Suppressor macrophage (primary cell): Measurements from ENCODE around the gene PHLPP2.
A peak's percentile ranks its signal among the peaks of the same experiment; 100 is the strongest.

ENCODE experiments used
- DNase-seq, 4 experiments: peaks; one replicate each; pipeline ENCODE4 v3.0.0-alpha.2; 2020 to 2022
- total RNA-seq, 17 experiments: gene quantifications; one replicate each; lab custom pipeline; 2026; ENCODE audit warnings: mixed read lengths in 6 of 17, inconsistent platforms in 3 of 17; lab: John Stamatoyannopoulos, UW

PHLPP2 gene, protein sequence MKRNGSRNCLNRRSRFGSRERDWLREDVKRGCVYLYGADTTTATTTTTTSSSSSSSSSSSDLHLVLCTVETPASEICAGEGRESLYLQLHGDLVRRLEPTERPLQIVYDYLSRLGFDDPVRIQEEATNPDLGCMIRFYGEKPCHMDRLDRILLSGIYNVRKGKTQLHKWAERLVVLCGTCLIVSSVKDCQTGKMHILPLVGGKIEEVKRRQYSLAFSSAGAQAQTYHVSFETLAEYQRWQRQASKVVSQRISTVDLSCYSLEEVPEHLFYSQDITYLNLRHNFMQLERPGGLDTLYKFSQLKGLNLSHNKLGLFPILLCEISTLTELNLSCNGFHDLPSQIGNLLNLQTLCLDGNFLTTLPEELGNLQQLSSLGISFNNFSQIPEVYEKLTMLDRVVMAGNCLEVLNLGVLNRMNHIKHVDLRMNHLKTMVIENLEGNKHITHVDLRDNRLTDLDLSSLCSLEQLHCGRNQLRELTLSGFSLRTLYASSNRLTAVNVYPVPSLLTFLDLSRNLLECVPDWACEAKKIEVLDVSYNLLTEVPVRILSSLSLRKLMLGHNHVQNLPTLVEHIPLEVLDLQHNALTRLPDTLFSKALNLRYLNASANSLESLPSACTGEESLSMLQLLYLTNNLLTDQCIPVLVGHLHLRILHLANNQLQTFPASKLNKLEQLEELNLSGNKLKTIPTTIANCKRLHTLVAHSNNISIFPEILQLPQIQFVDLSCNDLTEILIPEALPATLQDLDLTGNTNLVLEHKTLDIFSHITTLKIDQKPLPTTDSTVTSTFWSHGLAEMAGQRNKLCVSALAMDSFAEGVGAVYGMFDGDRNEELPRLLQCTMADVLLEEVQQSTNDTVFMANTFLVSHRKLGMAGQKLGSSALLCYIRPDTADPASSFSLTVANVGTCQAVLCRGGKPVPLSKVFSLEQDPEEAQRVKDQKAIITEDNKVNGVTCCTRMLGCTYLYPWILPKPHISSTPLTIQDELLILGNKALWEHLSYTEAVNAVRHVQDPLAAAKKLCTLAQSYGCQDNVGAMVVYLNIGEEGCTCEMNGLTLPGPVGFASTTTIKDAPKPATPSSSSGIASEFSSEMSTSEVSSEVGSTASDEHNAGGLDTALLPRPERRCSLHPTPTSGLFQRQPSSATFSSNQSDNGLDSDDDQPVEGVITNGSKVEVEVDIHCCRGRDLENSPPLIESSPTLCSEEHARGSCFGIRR (N-terminal part only)
- 19.9 to 41.9 (median 25.1) reads per million in 17 experiments for total RNA-seq

DNA sequence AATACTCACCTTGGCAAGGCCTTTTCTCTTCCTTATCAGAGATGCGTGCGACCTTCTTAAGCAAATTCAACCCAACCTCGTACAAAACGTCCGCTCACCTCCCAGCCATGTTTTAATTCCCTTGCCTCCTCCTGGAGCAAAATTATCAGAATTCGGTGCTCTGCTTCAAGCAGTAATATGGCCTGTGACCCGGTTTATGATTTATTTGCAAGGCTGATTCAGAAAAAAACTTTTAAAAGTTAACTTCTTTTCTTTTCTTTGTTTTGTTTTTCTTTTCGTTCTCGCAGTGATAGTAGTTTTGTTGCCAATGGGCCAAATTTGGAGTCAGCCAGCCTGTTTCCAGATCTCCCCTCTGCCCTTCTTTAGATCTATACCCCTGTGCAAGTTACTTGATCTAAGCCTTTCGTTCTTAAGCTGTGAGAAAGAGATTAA lies at the start of gene PHLPP2:
Gene PHLPP2 (minus strand): TSS at position 382 of the 432 bp plus-strand sequence. CDS start 9,906 bp downstream, outside the sequence.
- no peak for DNase-seq

- no peak for DNase-seq
These were observed 47.1 kb upstream of the PHLPP2 start for GRCh38 chr16:71771571-71771970.

GRCh38 chr16:71769222-71769621 lies 44.7 kb upstream of the PHLPP2 start:
- DNase-seq = no peak

GRCh38 chr16:71767060-71767900 lies 42.8 kb upstream of the PHLPP2 start:
- DNase-seq = peak in 1 of 4 experiments; percentile 6

GRCh38 chr16:71762186-71762585 lies 37.7 kb upstream of the PHLPP2 start:
- DNase-seq = no peak

DNA sequence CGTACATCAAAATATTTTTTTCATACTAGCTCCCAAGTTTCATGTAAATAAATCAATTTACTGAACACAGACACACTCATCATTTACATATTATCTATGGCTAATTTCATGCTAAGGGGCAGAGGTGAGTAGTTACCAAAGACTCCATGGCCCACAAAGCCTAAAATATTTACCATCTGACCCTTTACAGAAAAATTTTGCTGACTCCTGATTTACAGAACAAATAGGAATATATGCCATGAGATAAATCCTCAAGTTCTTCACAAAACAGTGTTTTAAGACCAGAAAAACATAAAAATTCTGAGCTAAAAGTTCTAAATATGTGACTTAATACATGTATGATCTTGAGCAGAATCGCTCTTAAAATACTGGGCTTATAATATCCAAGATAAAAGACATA lies 36.6 kb upstream of the PHLPP2 start:
- DNase-seq = no peak

- DNase-seq = no peak
These were observed 33.8 kb upstream of the PHLPP2 start for GRCh38 chr16:71758293-71758760.

- no peak for DNase-seq
These were observed 30.2 kb upstream of the PHLPP2 start for GRCh38 chr16:71754652-71755051.

GRCh38 chr16:71754108-71754507 lies 29.6 kb upstream of the PHLPP2 start:
- no peak for DNase-seq

DNA sequence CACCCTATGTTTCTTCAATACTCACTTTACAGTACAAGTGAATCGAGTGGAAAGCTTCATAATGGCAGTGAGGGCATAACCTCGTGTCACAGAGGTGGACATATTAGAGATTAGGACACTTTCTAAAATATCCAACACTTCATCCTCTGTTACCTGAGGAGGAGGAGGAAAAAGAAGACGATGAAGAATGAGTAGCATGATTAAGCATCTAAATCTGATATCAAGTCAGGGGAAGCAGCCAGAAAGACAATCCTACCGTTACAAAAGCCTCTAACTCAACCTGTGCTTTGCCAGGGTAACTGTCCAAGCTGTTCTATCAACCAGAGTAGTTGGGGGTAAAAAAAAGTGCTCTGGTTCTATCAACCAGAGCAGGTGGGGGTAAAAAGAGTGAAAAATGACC lies 23.7 kb upstream of the PHLPP2 start:
- DNase-seq = no peak

DNA sequence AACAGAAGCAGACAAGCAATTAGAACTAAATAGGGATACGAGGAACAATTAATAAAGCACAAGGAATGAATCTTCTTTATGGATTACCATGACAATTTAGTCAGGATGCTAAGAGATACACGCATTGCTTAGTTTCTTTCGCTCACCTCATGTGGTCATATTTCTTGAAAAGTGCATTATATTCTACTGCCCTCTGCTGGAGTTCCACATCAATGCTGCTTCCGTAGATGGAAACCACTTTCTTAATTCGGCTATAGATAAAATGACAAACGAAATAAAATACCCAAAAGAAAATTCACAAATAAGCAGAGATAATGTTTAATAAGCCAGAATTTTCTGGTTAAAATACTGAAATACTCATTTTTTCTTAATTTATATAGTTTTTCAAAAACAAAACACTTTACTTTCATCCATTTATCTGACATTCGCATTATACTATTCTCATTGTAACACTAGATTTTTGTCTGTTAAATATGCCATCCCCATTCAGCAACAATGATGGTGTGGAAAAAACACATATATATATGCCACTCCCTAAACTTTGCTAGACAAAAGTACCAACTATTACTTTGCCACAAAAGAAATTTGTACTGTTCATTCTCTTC lies 22.0 kb upstream of the PHLPP2 start:
- DNase-seq = peak; percentile 43 to 67 (median 50)

DNA sequence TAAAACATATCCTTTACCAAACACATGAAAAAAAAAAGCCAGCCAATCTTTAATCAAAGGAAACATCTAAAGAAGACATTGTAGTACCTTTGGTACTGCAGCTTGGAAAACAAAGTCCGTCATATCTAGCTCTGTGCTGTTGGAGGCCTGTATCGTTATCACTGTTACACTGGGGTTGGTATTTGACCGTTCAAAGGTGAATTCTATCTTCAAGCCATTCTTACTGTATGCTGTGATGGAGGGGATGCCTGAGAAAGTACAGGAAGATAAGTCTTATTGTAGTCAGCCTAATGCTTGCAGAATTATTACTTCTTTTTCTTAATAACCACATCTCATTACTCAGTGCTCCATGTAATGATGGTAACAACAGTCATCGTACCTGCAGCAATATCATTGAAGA lies 14.4 kb upstream of the PHLPP2 start:
- no peak for DNase-seq

DNA sequence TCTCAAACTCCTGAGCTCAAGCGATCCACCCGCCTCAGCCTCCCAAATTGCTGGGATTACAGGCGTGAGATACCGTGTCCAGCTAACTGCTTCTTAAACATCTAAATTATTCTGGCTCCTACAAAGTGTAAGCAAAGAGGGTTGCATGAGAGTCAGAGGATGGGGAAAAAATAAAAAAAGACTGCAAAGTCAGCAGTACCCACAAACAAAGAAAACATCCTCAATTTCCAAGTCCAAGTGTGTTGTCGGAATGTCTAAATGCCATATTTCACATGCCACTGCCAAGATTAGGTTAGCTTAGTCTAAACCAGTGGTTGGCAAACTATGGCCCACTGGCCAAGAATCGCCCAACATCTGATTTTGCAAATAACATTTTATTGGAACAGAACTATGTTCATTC lies 13.0 kb upstream of the PHLPP2 start:
- DNase-seq = no peak

DNA sequence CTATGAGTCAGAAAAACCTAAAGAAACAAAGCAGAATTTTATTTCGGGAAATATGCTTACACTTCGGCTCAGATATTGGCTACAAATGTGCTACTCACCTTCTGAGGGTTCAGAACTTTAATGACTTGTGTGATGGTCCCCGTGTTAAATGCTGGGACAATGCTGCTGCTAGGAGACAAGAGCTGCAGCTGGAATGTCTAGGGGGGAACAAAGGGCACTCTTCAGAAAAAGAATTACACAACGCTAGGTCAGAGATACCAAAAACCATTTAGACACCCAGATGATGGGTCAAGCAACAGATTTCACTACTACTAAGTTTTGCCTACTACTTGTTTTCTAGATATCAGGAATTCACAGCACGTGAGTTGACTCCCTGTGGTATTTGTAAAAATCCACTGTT lies 10.0 kb upstream of the PHLPP2 start:
- DNase-seq = no peak

- DNase-seq = no peak
These were observed 8.1 kb upstream of the PHLPP2 start for GRCh38 chr16:71732587-71732986.

- DNase-seq = peak; percentile 2 to 32 (median 18)
These were observed 3.2 kb upstream of the PHLPP2 start for GRCh38 chr16:71727551-71728324.

DNA sequence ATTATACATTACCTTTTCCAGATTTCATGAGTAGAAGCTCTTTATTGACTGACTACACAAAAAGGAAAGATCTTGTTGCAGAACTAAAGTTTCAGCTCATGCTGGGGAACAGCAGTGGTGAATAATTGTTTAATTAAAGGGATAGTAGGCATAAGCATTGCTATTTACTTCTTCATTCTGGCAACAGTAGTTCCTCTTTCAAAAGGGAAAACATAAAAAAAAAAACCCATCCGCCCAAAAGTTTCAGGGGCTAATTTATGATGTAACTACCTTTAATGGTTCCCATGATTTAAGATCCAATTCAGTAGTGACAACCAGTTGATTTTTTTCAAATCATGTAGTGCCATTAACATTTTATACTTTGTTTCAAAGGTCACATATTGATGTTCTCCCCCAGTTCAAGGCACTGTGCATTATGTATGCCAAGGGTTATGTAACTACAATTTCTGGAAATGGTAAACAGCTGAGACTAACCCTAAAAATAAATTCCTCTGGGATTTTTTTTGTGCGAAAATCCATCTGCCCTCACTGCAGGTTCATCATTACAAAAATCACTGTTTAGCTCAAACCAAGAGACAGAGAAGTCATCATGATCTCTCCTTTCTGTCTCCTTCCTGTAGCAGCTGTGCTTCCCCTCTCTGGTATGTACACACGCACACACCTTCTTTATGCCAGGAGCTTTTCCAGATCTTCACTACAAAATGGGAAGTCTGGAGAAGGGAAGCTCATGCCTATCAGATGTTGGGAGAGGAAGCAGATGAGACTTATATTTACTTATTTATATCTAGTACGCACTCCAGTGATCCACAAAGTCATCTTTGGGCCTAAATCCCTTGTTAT lies 2.2 kb upstream of the PHLPP2 start:
- DNase-seq = peak; percentile 37 to 76 (median 58)

DNA sequence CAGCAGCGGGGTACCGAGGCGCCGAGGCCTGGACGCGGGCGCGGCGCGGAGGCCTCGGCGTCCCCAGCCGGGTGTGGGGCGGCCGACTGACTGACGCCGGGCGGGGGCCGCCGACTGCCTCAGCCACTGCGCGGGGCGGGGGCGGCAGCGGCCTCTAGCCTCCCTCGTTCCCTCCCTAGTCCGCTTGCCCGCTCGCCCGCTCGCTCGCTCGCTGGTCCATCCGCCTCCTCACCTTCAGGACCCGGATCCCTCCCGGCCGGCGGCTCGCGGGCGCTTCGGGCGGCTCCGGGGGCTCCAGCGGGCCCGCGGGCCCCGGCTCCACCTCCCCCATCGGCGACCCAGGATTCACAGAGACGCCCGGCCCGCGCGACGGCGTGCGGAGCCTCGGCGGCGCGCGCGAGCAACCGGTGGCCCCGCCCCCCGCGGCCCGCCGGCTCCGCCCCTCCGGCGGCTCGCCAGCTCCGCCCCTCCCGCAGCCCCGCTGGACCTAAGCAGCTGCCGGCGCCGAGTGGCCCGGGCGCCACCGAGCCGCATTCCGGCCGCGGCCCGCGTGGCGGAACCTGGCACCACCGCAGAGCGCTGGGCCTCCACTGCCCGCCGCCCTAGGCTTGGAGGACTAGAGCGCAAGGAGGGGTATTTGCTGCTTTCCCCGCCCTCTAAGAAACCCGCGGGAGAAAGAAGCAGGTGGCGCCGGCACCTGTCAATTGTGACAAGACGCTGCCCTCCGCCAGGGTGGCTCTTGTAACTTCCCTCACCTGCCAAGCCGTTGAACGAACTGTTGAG lies 773 bp downstream of the PHLPP2 start:
- peak; percentile 78 to 94 (median 87) for DNase-seq
